GM21367 (cell line): Measurements from ENCODE around the gene SLC38A4.
"Not testable (repeated sequence)": the region's sequence is repeated elsewhere in the genome, so short reads cannot be mapped to it uniquely, and the experiment has no call there.

Source experiments
- ATAC-seq: cut with Tn5 transposase; IDR thresholded peaks from one replicate; pipeline ENCODE4 v1.9.1; 2021; ENCODE audit not compliant: unreplicated experiment

The SLC38A4 gene

GRCh38 chr12:46778415-46778814, 47.4 kb downstream of the SLC38A4 start:
- ATAC-seq: no peak

DNA sequence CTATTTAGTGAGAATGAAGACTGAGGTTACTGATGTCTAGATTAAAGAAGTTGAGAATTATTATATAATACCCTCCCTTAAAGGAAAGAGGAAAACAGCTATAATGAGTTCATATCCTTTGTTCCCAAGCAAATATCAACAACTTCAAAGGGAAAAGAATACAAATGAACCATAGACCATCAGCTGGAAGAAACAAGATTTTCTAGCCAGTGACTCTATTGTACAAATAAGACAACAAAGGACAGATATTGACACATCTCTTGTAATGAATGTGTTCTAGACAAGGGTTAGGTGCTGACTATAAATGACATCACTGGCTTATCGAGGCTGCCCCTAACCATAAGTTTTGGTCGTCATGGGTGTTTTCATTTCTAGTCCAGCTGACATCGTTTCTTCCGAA, 48.2 kb downstream of the SLC38A4 start:
- no peak for ATAC-seq

- ATAC-seq: no peak
Measured at GRCh38 chr12:46775796-46776195, 50.0 kb downstream of the SLC38A4 start.

GRCh38 chr12:46774322-46774633, 51.5 kb downstream of the SLC38A4 start:
- no peak for ATAC-seq

GRCh38 chr12:46773586-46774321, 52.0 kb downstream of the SLC38A4 start:
- no peak for ATAC-seq

- no peak for ATAC-seq
Measured at GRCh38 chr12:46771268-46771827, 54.4 kb downstream of the SLC38A4 start.

GRCh38 chr12:46770501-46771183, 55.2 kb downstream of the SLC38A4 start:
- no peak for ATAC-seq

- ATAC-seq: no peak
Measured at GRCh38 chr12:46764005-46764404, 61.8 kb downstream of the SLC38A4 start.

GRCh38 chr12:46763230-46763629, 62.6 kb downstream of the SLC38A4 start:
- no peak for ATAC-seq

- no peak for ATAC-seq
Measured at GRCh38 chr12:46754550-46754949, 71.2 kb downstream of the SLC38A4 start.

DNA sequence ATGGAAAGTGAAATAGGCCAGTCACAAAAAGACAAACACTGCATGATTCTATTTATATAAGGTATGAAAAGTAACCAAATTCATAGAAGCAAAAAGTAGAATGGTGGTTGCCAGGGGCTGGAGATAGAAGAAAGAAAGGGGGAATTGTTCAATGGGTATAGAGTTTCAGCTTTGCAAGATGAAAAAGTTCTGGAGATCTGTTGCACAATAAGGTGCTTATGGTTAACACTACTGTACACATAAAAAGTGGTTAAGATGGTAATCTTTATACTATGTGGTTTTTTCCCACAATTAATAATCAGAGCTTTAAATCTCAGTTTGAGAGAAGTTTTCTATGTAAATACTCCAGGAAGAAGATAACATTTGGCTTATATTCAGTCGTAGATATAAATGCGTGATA, 73.4 kb downstream of the SLC38A4 start:
- no peak for ATAC-seq

DNA sequence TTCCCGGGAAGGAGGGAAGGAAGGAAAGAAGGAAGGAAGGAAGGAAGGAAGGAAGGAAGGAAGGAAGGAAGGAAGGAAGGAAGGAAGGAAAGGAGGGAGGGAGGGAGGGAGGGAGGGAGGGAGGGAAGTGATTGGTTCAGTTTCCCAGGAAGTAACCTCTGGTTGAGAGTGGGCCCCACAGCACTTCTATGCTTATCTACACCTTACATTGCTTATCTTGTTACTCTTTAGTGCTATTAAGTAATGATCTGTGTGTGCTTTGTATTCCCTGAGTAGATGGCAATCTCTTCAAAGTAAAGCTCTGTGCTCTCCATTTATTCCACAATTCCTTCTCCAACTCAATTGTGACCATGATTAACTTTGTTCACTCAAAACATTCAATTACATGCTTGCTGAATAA, 74.6 kb downstream of the SLC38A4 start:
- no peak for ATAC-seq

DNA sequence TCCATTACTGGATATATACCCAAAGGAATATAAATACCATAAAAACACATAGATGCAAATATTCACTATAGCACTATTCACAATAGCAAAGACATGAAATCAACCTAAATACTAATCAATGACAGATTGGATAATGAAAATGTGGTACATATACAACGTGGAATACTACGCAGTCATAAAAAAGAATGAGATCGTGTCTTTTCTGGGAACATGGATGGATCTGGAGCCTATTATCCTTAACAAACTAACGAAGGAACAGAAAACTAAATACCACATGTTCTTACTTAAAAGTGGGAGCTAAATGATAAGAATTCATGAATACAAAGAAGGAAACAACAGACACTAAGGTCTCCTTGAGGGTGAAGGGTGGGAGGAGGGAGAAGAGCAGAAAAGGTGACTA, 76.5 kb downstream of the SLC38A4 start:
- no peak for ATAC-seq

DNA sequence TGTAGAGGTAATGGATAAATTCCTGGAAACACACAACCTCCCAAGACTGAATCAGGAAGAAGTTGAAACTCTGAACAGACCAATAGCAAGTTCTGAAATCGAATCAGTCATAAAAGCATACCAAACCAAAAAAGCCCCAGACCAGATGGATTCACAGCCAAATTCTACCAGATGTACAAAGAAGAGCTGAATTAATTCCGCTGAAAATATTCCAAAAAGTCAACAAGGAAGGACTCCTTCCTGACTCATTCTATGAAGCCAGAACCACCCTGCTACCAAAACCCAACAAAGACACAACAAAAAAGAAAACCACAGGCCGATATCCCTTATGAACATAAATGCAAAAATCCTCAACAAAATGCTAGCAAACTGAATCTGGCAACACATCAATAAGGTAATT, 81.5 kb downstream of the SLC38A4 start:
- no peak for ATAC-seq

- no peak for ATAC-seq
Measured at GRCh38 chr12:46743456-46743855, 82.3 kb downstream of the SLC38A4 start.

DNA sequence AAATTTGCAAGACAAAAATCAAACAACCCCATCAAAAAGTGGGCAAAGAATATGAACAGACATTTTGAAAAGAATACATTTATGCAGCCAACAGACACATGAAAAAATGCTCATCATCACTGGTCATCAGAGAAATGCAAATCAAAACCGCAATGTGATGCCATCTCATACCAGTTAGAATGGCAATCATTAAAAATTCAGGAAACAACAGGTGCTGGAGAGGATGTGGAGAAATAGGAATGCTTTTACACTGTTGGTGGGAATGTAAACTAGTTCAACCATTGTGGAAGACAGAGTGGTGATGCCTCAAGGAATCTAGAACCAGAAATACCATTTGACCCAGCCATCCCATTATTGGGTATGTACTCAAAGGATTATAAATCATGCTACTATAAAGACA, 83.5 kb downstream of the SLC38A4 start:
- ATAC-seq: not testable (repeated sequence)

DNA sequence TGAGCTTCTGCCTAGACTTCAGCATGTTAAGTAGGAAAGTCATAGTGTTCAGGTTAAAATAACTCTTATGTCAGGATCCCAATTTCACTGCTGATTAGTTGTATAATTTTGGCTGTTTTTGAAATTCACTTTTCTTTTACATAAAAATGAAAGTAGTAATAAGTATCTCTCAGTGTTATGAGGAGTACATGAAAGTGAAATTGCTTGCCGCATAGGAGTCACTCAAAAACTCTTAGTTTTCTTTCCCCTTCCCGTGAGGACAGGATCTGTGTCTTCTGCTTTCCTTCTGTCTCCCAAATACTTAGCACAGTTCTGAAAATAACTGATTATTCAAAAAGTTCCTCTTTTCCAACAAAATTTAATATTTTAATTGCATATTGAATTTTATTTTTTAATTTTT, 100.5 kb downstream of the SLC38A4 start:
- ATAC-seq: no peak

DNA sequence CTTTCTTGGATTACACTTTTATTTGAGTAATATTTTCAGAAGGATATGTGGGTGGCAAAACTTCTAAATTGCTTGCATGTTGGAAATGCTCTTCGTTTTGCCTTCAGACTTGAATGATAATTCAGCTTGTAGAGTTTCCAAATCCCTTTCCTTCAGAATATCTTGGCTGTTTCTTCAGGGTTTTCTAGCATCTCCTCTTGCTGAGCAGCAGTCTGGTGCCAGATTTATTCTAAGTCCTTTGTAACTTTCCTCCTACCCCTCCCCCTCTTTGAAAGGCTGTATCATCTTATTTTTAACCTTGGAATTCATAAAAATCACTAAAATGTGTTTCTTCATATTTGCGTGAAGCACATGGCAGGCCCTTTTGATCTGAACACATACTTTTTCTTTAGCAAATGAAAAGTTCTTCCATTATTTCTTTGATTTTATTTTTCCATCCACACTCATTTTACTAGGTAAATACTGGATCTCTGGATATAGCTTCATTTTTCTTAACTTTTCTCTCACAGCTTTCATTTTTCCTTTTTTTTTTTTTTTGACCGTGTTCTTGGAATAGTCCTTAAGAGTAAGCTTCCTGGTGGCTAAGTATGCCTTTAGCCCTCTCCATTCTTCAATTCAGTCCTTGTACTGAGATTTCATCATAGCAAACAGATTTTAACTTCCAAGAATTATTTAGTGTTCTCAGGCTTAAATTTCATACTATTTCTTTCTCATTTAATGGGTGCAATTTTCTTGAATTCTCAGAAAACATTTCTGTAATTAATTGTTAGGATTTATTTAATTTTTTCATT, 102.0 kb downstream of the SLC38A4 start:
- no peak for ATAC-seq

DNA sequence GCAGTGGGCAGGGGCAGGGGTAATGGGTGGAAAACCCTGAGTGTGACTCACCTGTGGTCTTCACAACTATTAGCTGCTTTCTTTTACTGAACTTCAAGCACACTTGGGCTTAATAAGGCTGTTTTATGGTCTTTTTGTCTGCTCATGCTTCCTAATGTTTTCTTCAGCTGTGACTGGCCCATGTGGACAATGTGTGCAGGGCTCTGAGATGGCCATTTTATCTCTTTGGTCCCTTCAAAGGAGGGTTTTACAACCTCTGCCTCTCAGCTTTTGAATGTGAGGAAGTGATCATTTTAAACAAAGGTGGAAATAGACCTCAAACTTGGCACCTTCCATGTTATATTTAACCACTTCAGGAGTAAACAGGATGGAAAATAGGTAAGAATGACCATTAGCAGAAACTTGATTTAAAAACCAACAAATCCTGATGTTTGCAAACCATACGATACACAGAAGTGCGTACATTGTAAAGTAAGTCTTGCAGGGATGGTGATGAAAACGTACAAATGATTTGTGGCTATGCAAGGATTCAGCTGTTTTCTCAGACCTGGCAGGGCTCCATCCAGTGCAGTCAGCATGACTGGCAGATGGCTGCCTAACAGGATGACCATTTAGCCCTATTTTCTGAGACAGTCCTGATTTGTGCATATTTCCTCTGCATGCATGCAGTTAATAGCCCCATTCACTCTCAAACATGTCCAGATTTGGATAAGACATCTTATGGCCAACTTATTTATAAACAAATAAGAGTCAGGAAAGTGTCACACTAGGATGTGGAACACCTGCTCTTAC, 103.2 kb downstream of the SLC38A4 start:
- no peak for ATAC-seq

DNA sequence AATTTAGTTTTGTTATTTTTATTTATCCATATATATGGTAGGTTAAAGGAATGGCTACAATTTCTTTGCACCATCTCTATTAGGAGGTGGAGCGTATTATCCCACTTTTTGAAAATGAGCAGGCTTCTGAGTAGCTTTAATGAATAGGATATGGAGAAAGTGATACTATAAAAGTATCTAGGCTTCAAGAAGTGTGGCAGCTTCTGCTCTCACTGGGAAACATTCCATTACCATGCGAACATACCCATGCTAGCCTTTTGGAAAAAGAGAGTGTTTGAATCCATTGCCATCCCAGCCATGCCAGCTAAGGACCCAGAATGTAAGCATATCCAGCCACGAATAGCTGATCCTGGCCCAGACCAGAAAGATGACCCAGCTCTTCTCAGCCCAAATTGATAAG, 107.3 kb downstream of the SLC38A4 start:
- ATAC-seq: no peak

- no peak for ATAC-seq
Measured at GRCh38 chr12:46717868-46718267, 107.9 kb downstream of the SLC38A4 start.
